Measurements from ENCODE around the gene BFSP2. TPM values are rescaled to one million over a fixed set of nuclear protein-coding genes. Genes with fewer than 3 reads are reported as not detected.
"Not testable (repeated sequence)": the region's sequence is repeated elsewhere in the genome, so short reads cannot be mapped to it uniquely, and the experiment has no call there.

The BFSP2 gene
- total and polyA plus RNA-seq, 2 donors (not counting 3 experiments of a cell fraction or from before 2014, with no cell fraction given), result not detected

- no peak overlapping the region for H3K4me2 ChIP-seq (ENCODE audit: insufficient read depth, low read length)
- intact Hi-C loops (cut with micrococcal nuclease), result no loop called here
- H3K36me3 ChIP-seq (ENCODE audit: control insufficient read depth in 2 of 2, extremely low read depth in 1 of 2, insufficient read depth in 2 of 2, low read length in 2 of 2), result no peaks in the 10 kb centered on the region
- CTCF ChIA-PET, result interaction anchor here (0.7 to 2.4 kb wide), 7 partner anchors 8 to 417 kb away, joined by 3 to 13 read pairs (median 5); no protein-coding TSS in a partner anchor
- no peaks in the 10 kb centered on the region for H4K20me1 ChIP-seq (replicated peaks; ENCODE audit: control insufficient read depth, extremely low read depth, insufficient read depth, low read length)
- no peaks in the 10 kb centered on the region for H3K9me1 ChIP-seq (replicated peaks; ENCODE audit: control insufficient read depth, extremely low read depth, insufficient read depth, low read length)
- peaks cover 0 to 2% of the 10 kb centered on the region in 2 experiments for H3K27me3 ChIP-seq (ENCODE audit: control insufficient read depth in 2 of 2, insufficient read depth in 2 of 2, low read length in 2 of 2)
- no TSS peak for BruUV-seq (replicated peaks)
- DNase-seq (ENCODE audit: low read depth, low spot score) (no peak), FAIRE-seq (no peak)
- H3K9ac ChIP-seq (replicated peaks; ENCODE audit: extremely low read depth, insufficient read depth, low read length), result no peak overlapping the region
- TF ChIP-seq MAX (IDR thresholded peaks at IDR 0.05; ENCODE audit: insufficient read depth, insufficient read length) (no peak), JUN (IDR thresholded peaks at IDR 0.05; ENCODE audit: borderline replicate concordance, insufficient read depth, insufficient read length, low read depth) (no peak), POLR2AphosphoS5 (IDR thresholded peaks at IDR 0.05; ENCODE audit: insufficient read depth, low read depth, low read length) (no peak), CTCF (IDR thresholded peaks at IDR 0.05; ENCODE audit: extremely low read depth in 1 of 2, insufficient read depth in 1 of 2, low read depth in 1 of 2, low read length in 2 of 2) (no peak), FOS (IDR thresholded peaks at IDR 0.05; ENCODE audit: borderline replicate concordance, insufficient read depth, low read length) (no peak), POLR2A (IDR thresholded peaks at IDR 0.05; ENCODE audit: low read depth, low read length) (no peak), GATA2 (IDR thresholded peaks at IDR 0.05; ENCODE audit: insufficient read depth, insufficient read length, low read depth, low read length) (no peak), EZH2 (IDR thresholded peaks at IDR 0.05; ENCODE audit: borderline replicate concordance, low read depth, low read length, severe bottlenecking) (no peak), MYC (IDR thresholded peaks at IDR 0.05; ENCODE audit: low read depth, low read length) (no peak)
- dilution Hi-C loops (cut with MboI; ENCODE audit: extremely low pct_ligation_motif_present, low sequenced_read_pairs), result no loop called here
- POLR2A ChIA-PET, result no interaction called here
- H3K4me1 ChIP-seq (ENCODE audit: control insufficient read depth, extremely low read depth, insufficient read depth, low read length), result no peaks in the 10 kb centered on the region
- no peaks in the 10 kb centered on the region for H3K9me3 ChIP-seq (replicated peaks; ENCODE audit: control insufficient read depth, insufficient read depth, low read length)
- H2AFZ ChIP-seq (ENCODE audit: low read depth, low read length), result no peak overlapping the region
- no peak overlapping the region for H3K4me3 ChIP-seq (replicated peaks in 1 of 3; ENCODE audit: insufficient read depth in 1 of 3, low read depth in 1 of 3, low read length in 3 of 3)
- H3K79me2 ChIP-seq (ENCODE audit: control insufficient read depth, insufficient read depth, low read length), result no peaks in the 10 kb centered on the region
- H3K27ac ChIP-seq (ENCODE audit: insufficient read depth, low read depth, low read length), result no peak overlapping the region
These were observed 73.0 kb downstream of the BFSP2 start for GRCh38 chr3:133472889-133473288.

GRCh38 chr3:133473472-133474191 is 73.8 kb downstream of the BFSP2 start:
- H3K4me3 ChIP-seq (replicated peaks in 1 of 3; ENCODE audit: insufficient read depth in 1 of 3, low read depth in 1 of 3, low read length in 3 of 3); DNase-seq (ENCODE audit: low read depth, low spot score); H3K4me1 ChIP-seq (ENCODE audit: control insufficient read depth, extremely low read depth, insufficient read depth, low read length); H3K79me2 ChIP-seq (ENCODE audit: control insufficient read depth, insufficient read depth, low read length); dilution Hi-C loops (cut with MboI; ENCODE audit: extremely low pct_ligation_motif_present, low sequenced_read_pairs); POLR2A ChIA-PET; FAIRE-seq; intact Hi-C loops (cut with micrococcal nuclease); H3K4me2 ChIP-seq (ENCODE audit: insufficient read depth, low read length); H3K27ac ChIP-seq (ENCODE audit: insufficient read depth, low read depth, low read length); H3K9me1 ChIP-seq (replicated peaks; ENCODE audit: control insufficient read depth, extremely low read depth, insufficient read depth, low read length); BruUV-seq (replicated peaks); H3K9ac ChIP-seq (replicated peaks; ENCODE audit: extremely low read depth, insufficient read depth, low read length); H3K27me3 ChIP-seq (ENCODE audit: control insufficient read depth in 2 of 2, insufficient read depth in 2 of 2, low read length in 2 of 2); H3K36me3 ChIP-seq (ENCODE audit: control insufficient read depth in 2 of 2, extremely low read depth in 1 of 2, insufficient read depth in 2 of 2, low read length in 2 of 2); H3K9me3 ChIP-seq (replicated peaks; ENCODE audit: control insufficient read depth, insufficient read depth, low read length); H2AFZ ChIP-seq (ENCODE audit: low read depth, low read length); H4K20me1 ChIP-seq (replicated peaks; ENCODE audit: control insufficient read depth, extremely low read depth, insufficient read depth, low read length): not testable (repeated sequence)
- CTCF ChIA-PET, result interaction anchor here (1.4 to 2.4 kb wide), 3 partner anchors 9 to 15 kb away, joined by 5 to 13 read pairs (median 7); no protein-coding TSS in a partner anchor
